GM12873 (cell line): ENCODE results near the gene ACTL8.

Experiments
- TF ChIP-seq, protein P1 (sequence below): IDR thresholded peaks from 2 replicates; pipeline ENCODE4 v1.5.1; 2012; ENCODE audit warnings: low read depth, mild to moderate bottlenecking, moderate library complexity, low read length, control low read depth; ENCODE audit not compliant: insufficient read depth; ENCODE audit errors: missing control alignments

The ACTL8 gene

DNA sequence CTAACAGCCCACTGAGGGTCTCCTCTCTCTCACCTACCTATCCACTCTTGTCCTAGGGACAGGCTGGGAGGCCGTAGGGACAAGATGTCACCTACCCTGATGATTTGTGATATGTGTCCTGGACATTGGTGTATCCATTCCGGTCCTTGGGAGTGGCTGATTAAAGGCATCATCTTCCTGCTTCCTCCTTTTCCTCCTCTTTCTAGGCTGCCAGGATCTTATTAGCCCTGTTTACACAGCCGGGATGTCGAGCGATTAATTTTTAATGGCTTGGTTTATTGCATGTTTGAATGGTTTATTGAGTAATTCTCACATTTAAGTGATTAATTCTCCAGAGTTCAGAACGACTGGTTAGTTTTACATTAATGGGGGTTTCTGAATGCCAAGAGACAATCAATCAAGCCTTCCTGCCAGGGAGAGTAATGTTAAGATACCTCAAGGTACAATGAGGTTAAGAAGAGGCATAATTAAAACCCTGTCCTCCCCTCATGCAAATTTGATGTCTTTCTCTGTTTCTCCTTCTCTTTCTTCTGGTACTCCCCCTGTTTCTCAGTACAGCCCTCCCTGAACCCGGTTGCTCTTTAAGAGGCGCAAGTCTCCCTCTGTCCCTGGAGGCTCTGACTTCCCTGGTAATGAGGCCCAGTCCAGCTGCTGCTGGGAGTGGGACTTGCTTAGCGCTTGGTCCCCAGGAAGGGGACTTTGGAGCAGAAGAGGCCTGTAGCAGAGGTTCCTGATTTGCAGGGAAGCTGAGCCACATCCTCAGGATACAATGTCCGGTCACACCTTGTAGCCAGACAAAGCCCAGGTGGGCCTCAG lies 50.9 kb downstream of the ACTL8 start:
- TF ChIP-seq, protein P1, sequence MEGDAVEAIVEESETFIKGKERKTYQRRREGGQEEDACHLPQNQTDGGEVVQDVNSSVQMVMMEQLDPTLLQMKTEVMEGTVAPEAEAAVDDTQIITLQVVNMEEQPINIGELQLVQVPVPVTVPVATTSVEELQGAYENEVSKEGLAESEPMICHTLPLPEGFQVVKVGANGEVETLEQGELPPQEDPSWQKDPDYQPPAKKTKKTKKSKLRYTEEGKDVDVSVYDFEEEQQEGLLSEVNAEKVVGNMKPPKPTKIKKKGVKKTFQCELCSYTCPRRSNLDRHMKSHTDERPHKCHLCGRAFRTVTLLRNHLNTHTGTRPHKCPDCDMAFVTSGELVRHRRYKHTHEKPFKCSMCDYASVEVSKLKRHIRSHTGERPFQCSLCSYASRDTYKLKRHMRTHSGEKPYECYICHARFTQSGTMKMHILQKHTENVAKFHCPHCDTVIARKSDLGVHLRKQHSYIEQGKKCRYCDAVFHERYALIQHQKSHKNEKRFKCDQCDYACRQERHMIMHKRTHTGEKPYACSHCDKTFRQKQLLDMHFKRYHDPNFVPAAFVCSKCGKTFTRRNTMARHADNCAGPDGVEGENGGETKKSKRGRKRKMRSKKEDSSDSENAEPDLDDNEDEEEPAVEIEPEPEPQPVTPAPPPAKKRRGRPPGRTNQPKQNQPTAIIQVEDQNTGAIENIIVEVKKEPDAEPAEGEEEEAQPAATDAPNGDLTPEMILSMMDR = no peak

DNA sequence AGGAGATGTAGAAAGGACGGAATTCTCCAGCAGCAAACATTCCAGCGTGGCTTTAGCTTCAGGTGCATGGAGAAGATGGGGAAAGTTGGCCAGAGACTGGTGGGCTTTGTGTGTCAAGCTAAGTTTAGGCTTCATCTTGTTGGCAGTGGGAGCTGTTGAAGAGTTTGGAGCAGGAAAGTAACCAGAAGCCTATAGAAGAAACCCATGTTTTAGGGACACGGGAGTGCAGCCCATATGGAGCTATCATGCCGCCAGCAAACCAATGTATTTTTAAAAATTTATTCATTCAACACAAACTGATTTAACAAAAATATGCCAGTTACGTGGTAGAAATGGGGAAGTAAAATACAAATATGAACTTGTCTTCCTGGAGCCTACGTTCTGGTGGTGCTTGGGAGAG lies 53.7 kb downstream of the ACTL8 start:
- TF ChIP-seq, protein P1 = no peak

DNA sequence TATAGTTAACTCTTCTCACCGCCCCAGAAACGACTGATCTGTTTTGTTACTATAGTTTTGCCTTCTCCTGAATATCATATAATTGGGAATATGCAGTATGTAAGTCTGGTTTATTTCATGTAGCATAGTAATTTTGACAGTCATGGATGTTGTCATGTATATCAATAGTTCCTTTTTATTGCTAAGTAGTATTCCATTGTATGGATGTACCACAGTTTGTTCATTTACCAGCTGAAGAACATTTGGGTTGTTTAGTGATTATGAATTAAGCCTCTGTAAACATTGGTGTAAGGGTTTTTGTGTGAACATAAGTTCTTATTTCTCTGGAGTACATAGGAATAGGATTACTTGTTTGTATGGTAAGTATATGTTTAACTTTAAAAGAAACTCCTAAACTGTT lies 55.5 kb downstream of the ACTL8 start:
- TF ChIP-seq, protein P1 = no peak

DNA sequence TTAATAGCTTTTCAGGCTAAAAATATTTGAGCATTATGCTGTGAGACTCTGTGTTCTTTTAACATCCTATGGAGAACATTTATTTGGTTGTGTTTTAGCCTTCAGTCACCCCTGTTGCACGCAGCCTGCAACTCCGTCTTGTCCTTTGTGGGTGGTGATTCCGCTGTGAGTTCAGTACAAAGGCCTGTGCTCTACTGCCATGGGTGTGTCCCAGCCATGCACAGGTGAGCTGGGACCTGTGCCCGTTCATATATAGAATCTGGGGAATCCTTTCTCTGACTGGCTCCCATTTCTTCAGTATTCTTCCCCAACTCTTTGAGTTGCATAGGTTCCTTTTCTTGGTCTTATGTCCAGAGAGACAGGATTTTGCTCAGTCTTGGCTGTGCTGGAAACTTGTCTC lies 61.4 kb downstream of the ACTL8 start:
- TF ChIP-seq, protein P1 = no peak

DNA sequence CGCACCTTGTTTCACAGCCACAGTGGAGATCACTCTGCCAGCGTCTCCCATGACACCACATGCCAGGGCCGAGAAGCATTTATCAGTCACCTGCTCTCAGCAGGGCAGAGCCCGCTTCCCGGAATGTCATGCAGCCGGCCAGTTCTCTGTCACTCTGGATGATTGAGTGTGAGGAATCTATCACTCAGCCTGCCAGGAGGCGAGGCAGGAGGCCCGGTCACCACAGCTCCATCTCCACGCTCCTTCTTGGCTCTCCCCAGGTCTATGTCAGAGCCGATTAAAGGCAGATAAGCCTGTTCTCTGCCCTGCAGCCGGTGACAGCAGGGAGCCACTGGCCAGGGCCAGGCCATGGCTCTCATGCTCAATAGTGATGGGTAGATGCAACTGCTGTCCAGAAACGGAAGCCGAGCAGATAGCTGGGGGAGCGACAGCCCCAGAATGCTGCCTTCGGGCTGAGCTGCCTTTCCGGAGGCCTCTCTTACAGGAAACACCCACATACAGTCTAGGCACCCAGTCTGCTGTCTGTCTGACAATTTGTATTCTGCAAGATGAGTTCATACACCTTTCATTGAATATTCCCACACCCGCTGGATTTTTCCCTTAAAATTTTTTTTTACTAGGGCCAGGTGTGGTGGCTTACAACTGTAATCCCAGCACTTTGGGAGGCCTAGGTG lies 64.1 kb downstream of the ACTL8 start:
- TF ChIP-seq, protein P1 = no peak

DNA sequence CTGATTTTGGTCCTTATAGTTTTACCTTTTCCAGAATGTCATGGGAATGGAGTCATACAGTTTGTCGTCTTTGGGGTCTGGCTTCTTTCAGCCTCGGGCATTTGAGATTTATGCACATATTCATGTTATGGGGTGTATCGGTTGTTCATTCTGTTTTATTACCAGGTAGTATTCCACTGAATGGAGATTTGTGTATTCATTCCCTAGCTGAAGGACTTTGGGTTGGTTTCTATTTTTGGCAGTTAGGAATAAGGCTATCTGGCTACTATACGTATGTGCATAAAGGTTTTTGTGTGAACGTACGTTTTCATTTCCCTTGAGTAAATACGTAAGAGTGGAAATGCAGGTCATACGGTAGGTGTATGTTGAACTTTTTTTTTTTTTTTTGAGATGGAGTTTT lies 65.1 kb downstream of the ACTL8 start:
- TF ChIP-seq, protein P1 = no peak

DNA sequence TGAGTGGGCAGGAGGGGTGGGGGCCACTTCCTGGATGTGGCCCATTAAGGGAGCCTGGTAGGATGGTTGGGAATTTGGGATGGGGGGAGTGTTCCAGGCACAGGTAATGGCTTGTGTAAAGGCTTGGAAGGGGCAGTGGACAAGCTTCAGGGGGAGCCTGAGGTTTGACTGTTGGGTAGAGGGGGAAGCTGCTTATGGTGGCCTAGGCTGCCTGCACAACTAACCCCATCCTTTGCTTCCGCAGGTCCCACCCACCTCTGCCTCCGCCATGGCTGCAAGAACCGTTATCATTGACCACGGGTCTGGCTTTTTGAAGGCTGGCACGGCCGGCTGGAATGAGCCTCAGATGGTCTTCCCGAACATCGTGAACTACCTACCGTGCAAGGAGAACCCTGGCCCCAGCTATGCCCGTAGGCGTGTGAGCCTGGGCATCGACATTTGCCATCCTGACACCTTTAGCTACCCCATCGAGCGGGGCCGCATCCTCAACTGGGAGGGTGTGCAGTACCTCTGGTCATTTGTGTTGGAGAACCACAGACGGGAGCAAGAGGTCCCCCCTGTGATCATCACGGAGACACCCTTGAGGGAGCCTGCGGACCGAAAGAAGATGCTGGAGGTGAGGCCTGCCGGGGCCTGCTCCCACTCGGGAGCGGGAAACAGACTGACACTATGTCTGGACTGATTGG lies 67.8 kb downstream of the ACTL8 start:
- TF ChIP-seq, protein P1 = no peak
